ENCODE data around the gene CYP4F8.
"Not testable (repeated sequence)": the region's sequence is repeated elsewhere in the genome, so short reads cannot be mapped to it uniquely, and the experiment has no call there.

CYP4F8 gene

GRCh38 chr19:15649526-15649925, 34.5 kb downstream of the CYP4F8 start:
- no peak for DNase-seq

GRCh38 chr19:15650123-15650522, 35.1 kb downstream of the CYP4F8 start:
- not testable (repeated sequence) for DNase-seq

- no peak for DNase-seq
These were observed 36.8 kb downstream of the CYP4F8 start for GRCh38 chr19:15651791-15652190.

GRCh38 chr19:15652559-15653278, 37.7 kb downstream of the CYP4F8 start:
- DNase-seq: no peak

- no peak for DNase-seq
These were observed 41.4 kb downstream of the CYP4F8 start for GRCh38 chr19:15656467-15656866.

GRCh38 chr19:15663247-15663646, 48.2 kb downstream of the CYP4F8 start:
- no peak for DNase-seq

GRCh38 chr19:15666186-15666585, 51.2 kb downstream of the CYP4F8 start:
- no peak for DNase-seq

GRCh38 chr19:15666883-15667282, 51.9 kb downstream of the CYP4F8 start:
- no peak for DNase-seq

GRCh38 chr19:15669440-15669839, 54.4 kb downstream of the CYP4F8 start:
- DNase-seq: no peak

GRCh38 chr19:15669891-15670290, 54.9 kb downstream of the CYP4F8 start:
- DNase-seq: no peak

GRCh38 chr19:15671237-15671821, 56.3 kb downstream of the CYP4F8 start:
- DNase-seq: no peak

- DNase-seq: no peak
These were observed 57.0 kb downstream of the CYP4F8 start for GRCh38 chr19:15671891-15672579.

GRCh38 chr19:15672580-15673175, 57.7 kb downstream of the CYP4F8 start, which contains the start of gene CYP4F12:
TSS of gene CYP4F12 (plus strand) at chr19:15673087. CDS start at chr19:15673530, 443 bp downstream.
- DNase-seq: no peak

GRCh38 chr19:15673176-15673654, 58.2 kb downstream of the CYP4F8 start:
- DNase-seq: no peak

GRCh38 chr19:15675560-15675959, 60.5 kb downstream of the CYP4F8 start:
- no peak for DNase-seq

- DNase-seq: no peak
These were observed 64.1 kb downstream of the CYP4F8 start for GRCh38 chr19:15679089-15679488.

GRCh38 chr19:15679865-15680264, 64.8 kb downstream of the CYP4F8 start:
- DNase-seq: not testable (repeated sequence)
